NCI-H1436 treated with DMSO at 0.1 percent for 48 hours (cell line): ENCODE data around the gene PAPOLB.

ENCODE experiments used
- DNase-seq: peaks from one replicate; lab custom pipeline; 2025; lab: John Stamatoyannopoulos, UW

The PAPOLB gene

GRCh38 chr7:4841836-4842235 lies 20.0 kb downstream of the PAPOLB start:
- no peak for DNase-seq

DNA sequence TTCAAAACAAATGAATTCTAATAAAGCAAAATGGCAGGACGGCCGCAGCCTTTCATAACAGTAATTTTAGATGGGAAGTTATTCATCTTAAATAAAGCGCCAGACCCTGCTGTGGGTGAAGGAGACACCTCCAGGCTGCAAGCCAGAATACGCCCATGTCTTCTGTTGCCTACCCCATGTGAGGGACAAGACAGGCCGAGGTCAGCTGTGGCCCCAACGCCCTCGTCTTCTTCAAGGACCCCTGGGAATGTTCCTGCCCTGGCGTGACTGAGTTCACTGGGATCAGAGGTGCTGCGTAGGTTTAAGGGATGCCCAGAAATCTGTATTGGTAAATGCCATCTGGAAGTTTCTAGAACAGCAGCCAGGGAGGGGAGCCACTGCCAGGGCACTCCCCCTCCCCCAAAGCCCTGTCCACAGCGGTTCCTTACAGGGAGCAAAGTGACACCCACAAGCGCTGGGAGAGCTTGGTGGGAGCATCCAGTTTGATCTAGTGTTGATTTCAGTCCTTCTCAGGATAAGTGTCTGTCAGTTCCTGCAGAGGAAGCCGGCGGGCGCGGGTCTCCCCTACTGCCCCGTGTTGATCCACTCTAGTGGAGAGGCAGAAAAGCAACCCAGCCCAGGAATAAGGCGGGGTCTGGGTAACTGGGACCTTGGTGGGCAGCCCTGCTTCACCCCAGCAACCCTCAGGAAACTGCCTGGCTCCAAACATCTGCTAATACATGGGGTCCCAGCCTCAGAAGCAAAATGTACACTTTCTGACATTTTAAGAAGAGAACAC lies 20.6 kb downstream of the PAPOLB start:
- DNase-seq = no peak

DNA sequence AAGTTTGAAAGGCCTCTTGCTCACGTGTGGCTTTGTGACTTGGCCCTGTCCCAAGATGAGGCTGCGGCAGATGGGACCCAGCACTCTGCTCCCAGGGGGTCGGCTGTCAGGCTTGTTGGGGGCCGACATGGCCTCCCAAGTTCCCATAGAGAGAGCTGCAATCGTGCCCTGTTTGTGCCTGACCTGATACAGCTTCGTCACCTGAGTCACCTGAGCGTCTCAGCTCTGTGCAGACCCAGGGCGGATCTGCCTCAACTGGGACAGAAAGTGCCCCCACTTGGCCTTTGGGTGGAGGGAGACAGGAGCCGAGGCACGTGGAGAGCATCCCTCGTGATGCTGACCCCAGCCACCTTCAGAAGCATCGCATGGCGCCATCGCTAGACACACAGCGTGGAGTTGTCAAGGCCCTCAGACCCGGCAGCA lies 21.7 kb downstream of the PAPOLB start:
- DNase-seq = no peak

- DNase-seq = no peak
Measured at GRCh38 chr7:4838626-4839334, 23.1 kb downstream of the PAPOLB start.

DNA sequence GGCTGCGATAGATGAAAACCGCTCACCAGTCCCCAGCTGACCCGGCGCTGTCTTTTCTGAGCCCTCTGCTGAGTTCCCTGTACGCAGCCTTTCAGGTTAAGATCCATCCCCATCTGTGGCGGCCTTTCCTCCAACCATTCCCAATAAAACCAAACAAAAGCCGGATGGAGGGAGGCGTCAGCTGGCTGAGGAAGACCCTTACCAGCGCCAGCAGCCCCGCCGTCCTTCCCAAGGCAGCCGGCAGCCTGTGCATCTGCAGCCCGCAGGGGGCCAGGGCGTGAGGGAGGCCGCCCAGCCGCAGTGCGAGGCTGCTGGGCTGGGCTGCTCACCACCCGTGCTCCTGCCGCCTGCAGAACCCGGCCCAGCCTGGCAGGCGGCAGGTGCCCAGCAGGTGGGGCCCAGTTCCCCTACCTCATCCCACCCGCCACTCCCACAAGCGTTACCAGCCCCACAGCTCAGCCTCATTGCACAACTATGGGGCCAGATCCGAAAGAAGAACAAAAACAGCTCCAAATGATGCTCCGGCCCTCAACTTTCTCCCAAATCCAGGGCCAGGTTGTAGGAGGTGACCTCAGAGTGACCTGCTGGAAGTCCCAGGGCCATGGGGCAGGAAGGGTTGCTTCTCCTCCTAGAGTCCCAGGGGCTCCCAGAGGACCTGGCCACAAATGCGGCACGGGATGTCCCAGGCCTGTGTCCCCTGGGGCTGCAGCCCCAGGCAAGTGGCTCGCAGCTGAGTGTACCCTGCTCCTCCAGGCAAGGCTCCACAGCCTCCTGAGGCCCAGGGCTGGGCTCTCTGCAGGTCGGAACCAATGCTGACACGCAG lies 23.8 kb downstream of the PAPOLB start:
- DNase-seq = no peak

DNA sequence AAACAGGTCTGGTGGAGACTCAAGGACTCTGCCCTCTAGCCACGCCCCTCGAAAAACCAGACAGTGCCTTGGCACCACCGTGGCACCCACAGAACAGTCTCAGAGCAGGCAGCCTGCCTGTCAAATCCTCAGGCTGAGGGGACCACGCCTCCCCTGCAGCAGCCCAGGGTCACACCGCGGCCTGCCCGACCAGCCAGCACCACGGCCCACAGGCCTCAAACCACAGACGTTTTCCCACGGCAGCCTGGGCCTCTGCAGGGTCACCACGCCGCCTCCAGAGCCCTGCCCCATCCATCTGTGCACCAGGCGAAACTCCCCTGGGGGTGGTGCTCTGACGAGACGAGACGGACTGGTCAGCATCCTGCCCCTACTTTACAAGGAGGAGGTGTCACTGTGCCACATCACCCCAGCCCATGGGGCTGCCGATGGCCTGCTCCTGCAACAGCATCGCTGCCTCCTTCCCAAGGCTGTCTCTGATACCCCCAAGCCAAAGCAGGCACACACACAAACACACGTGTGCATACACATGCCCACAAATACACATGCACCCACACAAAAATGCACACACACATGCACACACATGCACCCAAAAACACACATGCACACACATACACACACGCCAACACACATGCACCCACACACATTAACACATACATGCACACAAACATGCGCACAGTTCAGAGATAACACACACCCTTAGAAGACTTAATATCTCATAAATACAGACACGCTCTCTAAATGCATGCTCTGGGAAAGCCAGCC lies 24.6 kb downstream of the PAPOLB start:
- DNase-seq = no peak

GRCh38 chr7:4836206-4836661 lies 25.6 kb downstream of the PAPOLB start:
- no peak for DNase-seq

- no peak for DNase-seq
Measured at GRCh38 chr7:4835398-4836205, 26.2 kb downstream of the PAPOLB start.

- no peak for DNase-seq
Measured at GRCh38 chr7:4834601-4835397, 27.0 kb downstream of the PAPOLB start.

- no peak for DNase-seq
Measured at GRCh38 chr7:4833691-4834600, 27.9 kb downstream of the PAPOLB start.

DNA sequence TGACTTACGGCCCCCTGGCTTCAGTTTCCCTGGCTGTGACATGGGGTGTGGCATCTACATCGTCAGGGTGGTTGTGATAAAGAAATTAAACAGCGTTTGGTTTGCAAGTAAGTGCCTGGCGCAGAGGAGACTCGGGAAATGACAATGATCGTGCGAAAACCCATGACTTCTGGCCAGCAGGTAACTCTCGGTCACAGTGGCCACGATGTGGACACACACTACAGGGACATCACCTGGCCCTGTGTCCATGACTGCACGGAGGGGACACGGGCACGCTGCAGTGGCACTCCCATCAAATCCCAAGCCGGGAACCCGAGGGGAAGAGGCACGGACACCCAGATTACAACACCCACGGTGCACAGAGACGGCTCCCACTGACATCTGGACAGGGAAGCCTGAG lies 28.7 kb downstream of the PAPOLB start:
- DNase-seq = no peak

DNA sequence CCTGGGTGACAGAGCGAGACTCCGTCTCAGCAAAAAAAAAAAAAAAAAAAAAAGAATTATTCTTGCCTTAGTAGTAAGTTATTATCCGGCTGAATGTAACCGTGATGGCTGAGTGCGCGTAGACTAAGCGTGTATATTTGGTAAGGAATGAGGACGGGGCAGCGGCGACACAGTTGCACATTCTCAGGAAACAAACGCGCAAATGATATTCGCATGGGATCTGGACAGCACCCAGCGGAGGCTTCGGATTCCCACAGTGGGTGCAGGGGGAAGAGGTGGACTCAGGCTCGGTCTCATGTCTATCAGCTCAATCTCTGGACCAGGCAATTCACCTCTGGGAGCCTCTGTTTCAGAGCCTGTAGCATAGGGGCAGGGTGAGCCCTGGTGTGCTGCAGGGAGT lies 29.1 kb downstream of the PAPOLB start:
- no peak for DNase-seq

- no peak for DNase-seq
Measured at GRCh38 chr7:4831723-4832495, 29.9 kb downstream of the PAPOLB start.

- DNase-seq = no peak
Measured at GRCh38 chr7:4830176-4830575, 31.7 kb downstream of the PAPOLB start.

GRCh38 chr7:4828720-4829383 lies 33.0 kb downstream of the PAPOLB start:
- DNase-seq = no peak

DNA sequence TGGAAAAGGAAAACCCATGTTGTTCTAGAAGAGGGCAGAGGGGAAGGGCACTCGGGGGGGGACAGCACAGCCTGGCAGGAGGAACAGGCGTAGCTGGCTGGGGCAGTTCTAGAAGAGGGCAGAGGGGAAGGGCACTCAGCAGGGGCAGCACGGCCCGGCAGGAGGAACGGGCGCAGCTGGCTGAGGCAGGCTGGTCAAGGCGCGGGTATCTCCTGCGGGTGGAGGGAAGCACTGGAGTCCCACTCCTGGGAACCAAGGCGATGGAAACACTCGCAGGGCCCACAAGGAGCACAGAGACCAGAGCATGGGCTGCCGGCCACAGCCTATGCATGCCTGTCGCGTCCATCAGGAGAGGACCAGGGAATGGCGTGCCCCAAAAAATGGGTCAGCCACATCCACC lies 36.7 kb downstream of the PAPOLB start:
- no peak for DNase-seq

DNA sequence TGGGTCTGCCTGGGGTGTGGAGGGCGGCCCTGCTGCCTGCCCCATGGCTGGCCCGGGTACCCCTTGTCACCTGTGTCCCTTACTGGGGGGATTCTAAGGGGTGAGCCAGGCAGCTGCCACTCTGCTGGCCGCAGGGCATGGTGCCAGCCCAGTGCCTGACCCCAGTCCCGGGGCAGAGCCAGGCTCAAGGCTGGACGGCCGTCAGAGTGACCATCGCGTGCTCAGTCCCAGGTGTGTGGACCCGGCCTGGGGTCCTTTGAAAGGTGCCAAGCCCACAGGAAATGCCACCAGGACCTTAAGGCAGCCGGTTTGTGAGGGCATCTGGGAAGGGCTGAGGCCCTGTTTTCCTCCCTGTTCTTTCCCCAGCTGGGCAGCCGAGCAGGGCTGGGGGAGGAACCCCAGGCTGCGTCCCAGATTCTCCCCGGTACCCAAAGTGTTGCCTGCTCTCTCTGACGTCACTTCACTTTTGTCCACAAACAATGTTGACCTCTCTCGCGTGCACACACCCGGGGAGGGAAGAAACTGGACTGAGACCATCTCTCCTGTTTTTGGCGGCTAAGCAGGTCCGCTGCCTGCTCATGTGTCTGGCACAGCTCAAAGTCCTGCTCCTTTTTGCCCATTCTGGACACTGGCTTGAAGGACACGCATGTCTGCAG lies 37.6 kb downstream of the PAPOLB start:
- no peak for DNase-seq
